Thyroid gland (tissue), 4 donors: ENCODE measurements around the gene OR1D2. TPM values are rescaled to one million over a fixed set of nuclear protein-coding genes. Genes with fewer than 3 reads are reported as not detected.
"Not testable (repeated sequence)": the region's sequence is repeated elsewhere in the genome, so short reads cannot be mapped to it uniquely, and the experiment has no call there.

Source experiments
- DNase-seq, 2 donors: peaks; one replicate each; pipeline ENCODE4 v3.0.0-alpha.2; 2019
- H3K27ac ChIP-seq, 3 donors: fragments of 200-600 bp; sonication (generic); 1 replicate in 2 of 3; 2 replicates in 1 of 3; pipeline ENCODE4 v1.5.1; 2016 to 2019; ENCODE audit warnings: mild to moderate bottlenecking in 1 of 3, moderate library complexity in 1 of 3
- H3K27me3 ChIP-seq: fragments of 200-600 bp; sonication (generic); one replicate; pipeline ENCODE4 v1.5.1; 2019
- H3K36me3 ChIP-seq, 2 donors: fragments of 200-600 bp; sonication (generic); one replicate each; pipeline ENCODE4 v1.5.1; 2016 to 2019
- H3K4me1 ChIP-seq, 2 donors: fragments of 200-600 bp; sonication (generic); one replicate each; pipeline ENCODE4 v1.5.1; 2017 to 2019
- H3K4me3 ChIP-seq, 3 donors: fragments of 200-600 bp; sonication (generic); replicated peaks in 1 of 3; 1 replicate in 2 of 3; 2 replicates in 1 of 3; pipeline ENCODE4 v1.5.1; 2016; ENCODE audit warnings: mild to moderate bottlenecking in 1 of 3
- H3K9me3 ChIP-seq: fragments of 200-600 bp; sonication (generic); one replicate; pipeline ENCODE4 v1.5.1; 2017
- CTCF ChIP-seq, 6 experiments: fragments of 200-600 bp in 3 of 6; fragments of 450-650 bp in 3 of 6; sonication (generic) in 3 of 6; IDR thresholded peaks; one replicate each; pipeline ENCODE4 v1.5.1; 2016 to 2019; ENCODE audit warnings: antibody characterized with exemption in 6 of 6, mild to moderate bottlenecking in 2 of 6, inconsistent platforms in 1 of 6, moderate library complexity in 1 of 6
- POLR2A ChIP-seq, 2 donors: fragments of 450-650 bp; IDR thresholded peaks; one replicate each; pipeline ENCODE4 v1.6.1; 2017; ENCODE audit warnings: antibody characterized with exemption in 2 of 2, mild to moderate bottlenecking in 2 of 2, moderate library complexity in 1 of 2
- WGBS, 2 donors: methylation state at CpG; one replicate each; pipeline ENCODE4 v1.1.5; 2017; 5-methylcytosine and 5-hydroxymethylcytosine counted together
- intact Hi-C: fragments of 100-400 bp; cut with DNase I; formaldehyde crosslinking; loops from one replicate; pipeline ENCODE4 v1.15.1; 2023
- total RNA-seq, 4 donors: library from RNA; depleted of rRNA; stranded (reverse); fragments of >200 nt; gene quantifications; one replicate each; pipeline ENCODE4 v1.2.3, GENCODE V29; 2016

The OR1D2 gene
- not detected for total RNA-seq

- no peaks in the 10 kb centered on the region for H3K9me3 ChIP-seq
- no peaks in the 10 kb centered on the region for H3K36me3 ChIP-seq
- no peaks in the 10 kb centered on the region for H3K27me3 ChIP-seq
- TF ChIP-seq CTCF (IDR thresholded peaks at IDR 0.05), result no peak
- no peak for TF ChIP-seq POLR2A (IDR thresholded peaks at IDR 0.05)
- H3K4me3 ChIP-seq, result no peak within 1 kb of the TSS
- H3K27ac ChIP-seq, result no peak within 1 kb of the TSS
- intact Hi-C loops, result no loop called here
- WGBS, 2 donors, result 69 to 74% methylated on average over 3 of the region's 3 CpGs
- no peak for DNase-seq
- no peaks in the 10 kb centered on the region for H3K4me1 ChIP-seq
These were observed at the start of gene OR1D2 for GRCh38 chr17:3104322-3104721. Gene OR1D2 (minus strand): TSS chr17:3104422. CDS start chr17:3092996, 11,426 bp downstream.

GRCh38 chr17:3137494-3137893, 33.3 kb upstream of the OR1D2 start:
- DNase-seq, H3K36me3 ChIP-seq, H3K4me1 ChIP-seq, intact Hi-C loops, H3K27me3 ChIP-seq, H3K9me3 ChIP-seq, H3K27ac ChIP-seq, H3K4me3 ChIP-seq: not testable (repeated sequence)
- WGBS, 2 donors, result 87 to 92% methylated on average over 3 of the region's 3 CpGs

- Histone ChIP-seq H3K9me3 (no peaks in the 10 kb centered on the region), H3K27me3 (no peaks in the 10 kb centered on the region), H3K27ac (no peak within 1 kb of the TSS), H3K4me1 (no peaks in the 10 kb centered on the region), H3K36me3 (no peaks in the 10 kb centered on the region), H3K4me3 (no peak within 1 kb of the TSS)
- intact Hi-C loops, result no loop called here
- DNase-seq, result no peak
- TF ChIP-seq CTCF (IDR thresholded peaks at IDR 0.05) (no peak), POLR2A (IDR thresholded peaks at IDR 0.05) (no peak)
- 77 to 84% methylated on average over 2 of the region's 2 CpGs for WGBS, 2 donors
These were observed 23.2 kb upstream of the OR1D2 start, which contains the start of gene OR1G1 for GRCh38 chr17:3127451-3127850. Gene OR1G1 (minus strand): TSS chr17:3127551. CDS start chr17:3127551, 0 bp downstream.

- DNase-seq, intact Hi-C loops, H3K36me3 ChIP-seq, H3K27ac ChIP-seq, H3K9me3 ChIP-seq, H3K27me3 ChIP-seq, H3K4me3 ChIP-seq, H3K4me1 ChIP-seq: not testable (repeated sequence)
- WGBS, 2 donors, result 83 to 86% methylated on average over 4 of the region's 4 CpGs
These were observed 30.4 kb downstream of the OR1D2 start for GRCh38 chr17:3073850-3074249.

GRCh38 chr17:3065192-3065591, 39.0 kb downstream of the OR1D2 start:
- intact Hi-C loops, H3K4me1 ChIP-seq, H3K36me3 ChIP-seq, H3K4me3 ChIP-seq, DNase-seq, H3K9me3 ChIP-seq, H3K27ac ChIP-seq, H3K27me3 ChIP-seq: not testable (repeated sequence)
- WGBS, 2 donors, result 57 to 67% methylated on average over 1 of the region's 1 CpG

GRCh38 chr17:3063507-3063906, 40.7 kb downstream of the OR1D2 start, which contains the start of gene OR1D5:
Gene OR1D5 (minus strand): TSS chr17:3063607. CDS start chr17:3063607, 0 bp downstream.
- H3K27ac ChIP-seq, H3K4me3 ChIP-seq, H3K4me1 ChIP-seq, H3K27me3 ChIP-seq, H3K9me3 ChIP-seq, DNase-seq, H3K36me3 ChIP-seq, intact Hi-C loops: not testable (repeated sequence)
- 50 to 71% methylated on average over 1 of the region's 2 CpGs for WGBS, 2 donors

- WGBS, 2 donors, result 79 to 89% methylated on average over 5 to 8 of the region's 8 CpGs
- intact Hi-C loops, DNase-seq: not testable (repeated sequence)
These were observed 41.3 kb downstream of the OR1D2 start for GRCh38 chr17:3062824-3063377.

GRCh38 chr17:3054868-3055267, 49.4 kb downstream of the OR1D2 start:
- 100% methylated on average over 1 of the region's 2 CpGs for WGBS, 2 donors
- H3K9me3 ChIP-seq, H3K4me3 ChIP-seq, H3K4me1 ChIP-seq, H3K27me3 ChIP-seq, intact Hi-C loops, H3K27ac ChIP-seq, H3K36me3 ChIP-seq, DNase-seq: not testable (repeated sequence)

More at GRCh38 chr17:3062824-3063377, 41.3 kb downstream of the OR1D2 start:
- H3K9me3 ChIP-seq, H3K36me3 ChIP-seq, H3K4me3 ChIP-seq, H3K4me1 ChIP-seq, H3K27ac ChIP-seq, H3K27me3 ChIP-seq: not testable (repeated sequence)
